Measurements from ENCODE around the gene TSPO2. TPM values are rescaled to one million over a fixed set of nuclear protein-coding genes. Genes with fewer than 3 reads are reported as not detected.

Gene TSPO2
- total RNA-seq, 1 experiment from 2014 or later: not detected

- BruUV-seq (replicated peaks): no TSS peak
- ATAC-seq (no peak), DNase-seq (ENCODE audit: low read depth, low spot score) (no peak)
- Histone ChIP-seq H2AFZ (ENCODE audit: low read depth, low read length, poor library complexity, severe bottlenecking) (no peak overlapping the region), H3K4me2 (ENCODE audit: low read length) (no peak overlapping the region), H3K9ac (ENCODE audit: low read length) (no peak overlapping the region), H3K9me2 (ENCODE audit: insufficient read depth) (no peaks in the 10 kb centered on the region), H3K27ac (ENCODE audit: low read depth, low read length) (no peak overlapping the region), H3K4me1 (ENCODE audit: control insufficient read depth in 1 of 2, insufficient read depth in 2 of 2, low read length in 2 of 2) (no peaks in the 10 kb centered on the region), H3K9me3 (ENCODE audit: control insufficient read depth in 1 of 2, insufficient read depth in 1 of 2, low read depth in 1 of 2, low read length in 2 of 2) (no peaks in the 10 kb centered on the region), H3K4me3 (replicated peaks in 1 of 2; ENCODE audit: low read depth in 1 of 2, low read length in 2 of 2) (no peak overlapping the region), H4K20me1 (ENCODE audit: insufficient read depth) (no peaks in the 10 kb centered on the region), H3K36me3 (ENCODE audit: control insufficient read depth in 1 of 2, insufficient read depth in 2 of 2, low read length in 2 of 2) (no peaks in the 10 kb centered on the region), H3K79me2 (ENCODE audit: insufficient read depth, low read length) (no peaks in the 10 kb centered on the region), H3K27me3 (ENCODE audit: insufficient read depth, low read length) (no peaks in the 10 kb centered on the region)
- intact Hi-C loops (cut with micrococcal nuclease): no loop called here
- RAD21 ChIA-PET (ENCODE audit: low non-redundant PET in 1 of 2, low total read pairs in 2 of 2, uncharacterized antibody in 2 of 2, unreplicated experiment in 2 of 2): no interaction called here
- POLR2A ChIA-PET: no interaction called here
- TF ChIP-seq CBX3 (IDR thresholded peaks at IDR 0.05; ENCODE audit: low read depth): no peak
- TF ChIP-seq POLR2A (IDR thresholded peaks at IDR 0.05; ENCODE audit: borderline replicate concordance, extremely low read depth, insufficient read depth, insufficient read length): no peak
- no peak for TF ChIP-seq REST (IDR thresholded peaks at IDR 0.05; ENCODE audit: low read depth)
- TF ChIP-seq SRF (IDR thresholded peaks at IDR 0.05; ENCODE audit: low read depth): no peak
- TF ChIP-seq YY1 (IDR thresholded peaks at IDR 0.05; ENCODE audit: extremely low read depth, insufficient replicate concordance, low read depth, low read length): no peak
- no peak for TF ChIP-seq ELF1 (IDR thresholded peaks at IDR 0.05; ENCODE audit: borderline replicate concordance, low read depth)
- no peak for TF ChIP-seq ZFX (IDR thresholded peaks at IDR 0.05)
- no peak for TF ChIP-seq SIN3A (IDR thresholded peaks at IDR 0.05; ENCODE audit: low read depth)
- TF ChIP-seq SP1 (IDR thresholded peaks at IDR 0.05; ENCODE audit: low read depth): no peak
- TF ChIP-seq FOSL1 (IDR thresholded peaks at IDR 0.05; ENCODE audit: low read depth): no peak
- no peak for TF ChIP-seq RAD21 (IDR thresholded peaks at IDR 0.05; ENCODE audit: low read depth)
- TF ChIP-seq MAX (IDR thresholded peaks at IDR 0.05): no peak
- TF ChIP-seq POLR2AphosphoS5 (IDR thresholded peaks at IDR 0.05; ENCODE audit: low read depth, low read length): no peak
- no peak for TF ChIP-seq ZNF274 (IDR thresholded peaks at IDR 0.05; ENCODE audit: low read depth, low read length)
- no peak for TF ChIP-seq EGR1 (IDR thresholded peaks at IDR 0.05; ENCODE audit: low read depth)
- TF ChIP-seq CTCF (IDR thresholded peaks at IDR 0.05 in 2 of 3, conservative IDR thresholded peaks at IDR 0.05 in 1 of 3; ENCODE audit: borderline replicate concordance in 1 of 3, insufficient read depth in 1 of 3, low read depth in 2 of 3, low read length in 2 of 3): no peak
- TF ChIP-seq ZBTB33 (IDR thresholded peaks at IDR 0.05; ENCODE audit: extremely low read depth, insufficient replicate concordance, low read length): no peak
- TF ChIP-seq JUND (IDR thresholded peaks at IDR 0.05): no peak
- TF ChIP-seq EZH2phosphoT487 (IDR thresholded peaks at IDR 0.05; ENCODE audit: borderline replicate concordance): no peak
- TF ChIP-seq CEBPB (IDR thresholded peaks at IDR 0.05; ENCODE audit: low read depth): no peak
- CTCF ChIA-PET: no interaction called here
Measured at GRCh38 chr6:41050536-41050935, 8.3 kb downstream of the TSPO2 start.
